Small intestine (tissue), 16 donors: ENCODE data around the gene CKB. TPM values are rescaled to one million over a fixed set of nuclear protein-coding genes. Genes with fewer than 3 reads are reported as not detected.

Experiments used
- DNase-seq, 2 donors: peaks; one replicate each; pipeline versions ENCODE4 v3.0.0 to v3.0.0-alpha.2; 2013
- FAIRE-seq: peaks from 2 replicates; lab custom pipeline; 2012; peaks lifted over from hg19 to GRCh38; lab: Jason Lieb, UNC
- H3K27ac ChIP-seq, 3 donors: one replicate each; pipeline ENCODE4 v1.5.1; 2013; ENCODE audit warnings: low read length in 2 of 3, mild to moderate bottlenecking in 2 of 3, control low read depth in 1 of 3, inconsistent platforms in 1 of 3, low read depth in 1 of 3, moderate library complexity in 1 of 3
- H3K27me3 ChIP-seq, 3 donors: one replicate each; pipeline ENCODE4 v1.6.1; 2013; ENCODE audit warnings: low read length in 3 of 3, inconsistent platforms in 1 of 3; ENCODE audit not compliant: control insufficient read depth in 3 of 3, insufficient read depth in 3 of 3
- H3K36me3 ChIP-seq, 3 donors: one replicate each; pipeline ENCODE4 v1.6.1; 2013; ENCODE audit warnings: low read length in 3 of 3, inconsistent platforms in 1 of 3, low read depth in 1 of 3, mild to moderate bottlenecking in 1 of 3, moderate library complexity in 1 of 3; ENCODE audit not compliant: control insufficient read depth in 3 of 3, insufficient read depth in 2 of 3
- H3K4me1 ChIP-seq, 3 donors: one replicate each; pipeline ENCODE4 v1.6.1; 2013; ENCODE audit warnings: low read length in 2 of 3, inconsistent platforms in 1 of 3, low read depth in 1 of 3, mild to moderate bottlenecking in 1 of 3, moderate library complexity in 1 of 3; ENCODE audit not compliant: control insufficient read depth in 3 of 3, insufficient read depth in 2 of 3
- H3K4me3 ChIP-seq, 3 donors: one replicate each; pipeline ENCODE4 v1.5.1; 2013; ENCODE audit warnings: low read length in 3 of 3, control low read depth in 1 of 3, inconsistent platforms in 1 of 3, low read depth in 1 of 3, mild to moderate bottlenecking in 1 of 3, moderate library complexity in 1 of 3
- H3K9me3 ChIP-seq, 2 donors: one replicate each; pipeline ENCODE4 v1.6.1; 2013; ENCODE audit warnings: low read depth in 1 of 2, low read length in 1 of 2; ENCODE audit not compliant: control insufficient read depth in 2 of 2, insufficient read depth in 1 of 2
- WGBS, 3 donors: extraction: QIAGEN DNeasy Blood & Tissue Kit; methylation state at CpG; one replicate each; pipeline ENCODE4 v1.1.7; 2013; 5-methylcytosine and 5-hydroxymethylcytosine counted together
- long read RNA-seq, 10 donors: transcript quantifications; one replicate each; lab custom pipeline, GENCODE V29; 2026
- polyA plus RNA-seq, 4 donors: library from polyadenylated mRNA; stranded (reverse) in 3 of 4; unstranded in 1 of 4; fragments of 200-250 nt in 3 of 4; fragments of 120-200 nt in 1 of 4; gene quantifications; one replicate each; pipeline versions ENCODE4 v1.2.1 to v1.2.3, GENCODE V29; 2013
- donor health status: healthy with polysubstance abuse.
- donor health status: control.
- donor health status: control.
- donor health status: Bipolar disorder and iron deficiency.
- donor health status: healthy.

CKB gene
- 100 to 1,000 TPM in 1 of 4 donors, 10 to 100 TPM in 3; 36.7 to 315 (median 72.7) TPM for polyA plus RNA-seq
- long read RNA-seq, donor 1, result 0 reads
- long read RNA-seq, donor 2, transcript CKB-209 (3 exons, 803 nt), result minor isoform, 6 of 55 reads
- long read RNA-seq, donor 2, transcript CKB-202 (4 exons, 1,170 nt), result minor isoform, 5 of 55 reads
- long read RNA-seq, donor 2, transcript CKB-201 (8 exons, 1,709 nt), result major isoform, 36 of 55 reads
- long read RNA-seq, donor 2, partial matches to known transcripts, result 7 of 55 reads
- long read RNA-seq, donor 2, other reads (novel, unspliced or antisense), result 0 of 55 reads
- long read RNA-seq, donor 3, transcript CKB-202 (4 exons, 1,170 nt), result minor isoform, 7 of 158 reads
- long read RNA-seq, donor 3, transcript CKB-209 (3 exons, 803 nt), result minor isoform, 26 of 158 reads
- long read RNA-seq, donor 3, transcript CKB-201 (8 exons, 1,709 nt), result major isoform, 78 of 158 reads
- long read RNA-seq, donor 3, partial matches to known transcripts, result 32 of 158 reads
- long read RNA-seq, donor 3, other reads (novel, unspliced or antisense), result 0 of 158 reads
- long read RNA-seq, donor 4, transcript CKB-201 (8 exons, 1,709 nt), result major isoform, 21 of 43 reads
- long read RNA-seq, donor 4, transcript CKB-209 (3 exons, 803 nt), result minor isoform, 5 of 43 reads
- long read RNA-seq, donor 4, partial matches to known transcripts, result 13 of 43 reads
- long read RNA-seq, donor 4, other reads (novel, unspliced or antisense), result 0 of 43 reads
- long read RNA-seq, donor 5, transcript CKB-209 (3 exons, 803 nt), result minor isoform, 6 of 51 reads
- long read RNA-seq, donor 5, transcript CKB-201 (8 exons, 1,709 nt), result major isoform, 12 of 51 reads
- long read RNA-seq, donor 5, transcript CKB-202 (4 exons, 1,170 nt), result minor isoform, 7 of 51 reads
- long read RNA-seq, donor 5, partial matches to known transcripts, result 23 of 51 reads
- long read RNA-seq, donor 5, other reads (novel, unspliced or antisense), result 0 of 51 reads
- long read RNA-seq, donor 6, transcript CKB-201 (8 exons, 1,709 nt), result major isoform, 118 of 216 reads
- long read RNA-seq, donor 6, transcript CKB-202 (4 exons, 1,170 nt), result minor isoform, 5 of 216 reads
- long read RNA-seq, donor 6, transcript CKB-213 (4 exons, 755 nt), result minor isoform, 10 of 216 reads
- long read RNA-seq, donor 6, transcript CKB-209 (3 exons, 803 nt), result minor isoform, 22 of 216 reads
- long read RNA-seq, donor 6, partial matches to known transcripts, result 43 of 216 reads
- long read RNA-seq, donor 6, other reads (novel, unspliced or antisense), result 11 of 216 reads
- long read RNA-seq, donor 7, result 0 reads
- long read RNA-seq, donor 8, transcript CKB-201 (8 exons, 1,709 nt), result major isoform, 13 of 19 reads
- long read RNA-seq, donor 8, partial matches to known transcripts, result 0 of 19 reads
- long read RNA-seq, donor 8, other reads (novel, unspliced or antisense), result 0 of 19 reads
- long read RNA-seq, donor 9, transcript CKB-202 (4 exons, 1,170 nt), result minor isoform, 5 of 46 reads
- long read RNA-seq, donor 9, transcript CKB-209 (3 exons, 803 nt), result minor isoform, 5 of 46 reads
- long read RNA-seq, donor 9, transcript CKB-201 (8 exons, 1,709 nt), result major isoform, 17 of 46 reads
- long read RNA-seq, donor 9, partial matches to known transcripts, result 17 of 46 reads
- long read RNA-seq, donor 9, other reads (novel, unspliced or antisense), result 0 of 46 reads
- long read RNA-seq, donor 10, transcript CKB-202 (4 exons, 1,170 nt), result minor isoform, 53 of 1,741 reads
- long read RNA-seq, donor 10, transcript CKB-209 (3 exons, 803 nt), result minor isoform, 189 of 1,741 reads
- long read RNA-seq, donor 10, transcript CKB-201 (8 exons, 1,709 nt), result major isoform, 875 of 1,741 reads
- long read RNA-seq, donor 10, transcript CKB-206 (2 exons, 746 nt), result minor isoform, 20 of 1,741 reads
- long read RNA-seq, donor 10, partial matches to known transcripts, result 442 of 1,741 reads
- long read RNA-seq, donor 10, other reads (novel, unspliced or antisense), result 144 of 1,741 reads

DNA sequence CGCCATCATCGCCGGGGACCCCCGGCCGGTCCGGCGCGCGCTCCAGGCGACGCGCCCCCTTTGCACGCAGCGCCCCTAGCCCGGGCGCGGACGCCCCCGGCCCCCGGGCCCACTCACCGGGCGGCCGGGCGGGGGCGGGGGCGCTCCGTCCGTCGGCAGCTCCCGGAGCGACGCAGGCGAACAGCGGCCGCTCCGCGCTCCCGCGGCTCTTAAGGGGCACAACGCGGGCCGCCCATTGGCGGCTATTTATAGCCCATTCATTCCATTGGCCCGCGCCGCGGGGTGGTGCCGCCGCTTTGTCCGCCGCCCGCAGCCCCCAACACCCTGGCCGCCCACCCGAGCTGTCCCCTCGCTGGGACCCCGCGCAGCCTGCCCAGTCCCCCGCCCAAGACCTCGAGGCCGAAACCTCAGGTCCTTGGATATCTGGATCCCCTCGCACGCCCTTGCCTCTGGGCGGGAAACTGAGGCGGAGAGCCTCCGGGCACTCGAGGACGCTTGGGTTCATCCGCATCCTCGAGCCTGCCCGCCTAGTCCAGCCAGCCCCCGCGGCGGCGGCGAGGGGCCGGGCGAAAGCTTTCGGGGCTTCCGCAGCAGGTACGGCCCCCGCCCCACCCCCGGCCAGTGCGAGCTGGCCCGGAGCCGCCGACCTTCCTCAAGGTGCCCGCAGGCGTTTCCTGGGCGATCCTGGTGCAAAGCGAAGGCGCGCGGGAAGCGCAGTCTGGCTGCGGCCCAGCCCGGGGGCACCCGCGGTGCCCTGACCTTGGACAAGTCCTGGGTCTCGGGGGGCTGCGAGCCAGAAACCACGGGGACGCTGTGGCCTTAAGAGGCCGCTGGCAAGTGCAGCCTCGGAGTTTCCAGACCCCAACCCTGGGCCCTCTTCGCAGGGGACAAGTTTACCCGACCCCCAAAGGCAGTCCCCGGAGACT lies at the start of gene CKB:
Gene CKB (minus strand): TSS at position 182 of the 926 bp plus-strand sequence. CDS start 337 bp downstream, outside the sequence.
- peak within 1 kb of the TSS in 1 of 3 donors; percentile 93 for H3K27ac ChIP-seq
- DNase-seq, result peak in 1 of 2 donors; percentile 84
- WGBS, 3 donors, result 6 to 16% (median 9%) methylated on average over 67 to 107 of the region's 107 CpGs
- peaks cover 0 to 4% (median 3%) of the 10 kb centered on the region in 3 donors for H3K27me3 ChIP-seq
- no peaks in the 10 kb centered on the region for H3K9me3 ChIP-seq
- H3K4me1 ChIP-seq, result peaks cover 0 to 78% (median 2%) of the 10 kb centered on the region in 3 donors
- H3K4me3 ChIP-seq, result peak within 1 kb of the TSS; percentile 59 to 78 (median 69)
- H3K36me3 ChIP-seq, result peaks cover 0 to 41% (median 0%) of the 10 kb centered on the region in 3 donors
- no peak for FAIRE-seq

GRCh38 chr14:103569408-103569807 lies 46.8 kb upstream of the CKB start:
- DNase-seq, result no peak
- no peaks in the 10 kb centered on the region for H3K4me1 ChIP-seq
- 81 to 85% (median 83%) methylated on average over 11 of the region's 11 CpGs for WGBS, 3 donors
- no peaks in the 10 kb centered on the region for H3K9me3 ChIP-seq
- FAIRE-seq, result no peak
- H3K27ac ChIP-seq, result no peak overlapping the region
- no peak overlapping the region for H3K4me3 ChIP-seq
- H3K36me3 ChIP-seq, result peaks cover 0 to 39% (median 0%) of the 10 kb centered on the region in 3 donors
- H3K27me3 ChIP-seq, result no peaks in the 10 kb centered on the region

DNA sequence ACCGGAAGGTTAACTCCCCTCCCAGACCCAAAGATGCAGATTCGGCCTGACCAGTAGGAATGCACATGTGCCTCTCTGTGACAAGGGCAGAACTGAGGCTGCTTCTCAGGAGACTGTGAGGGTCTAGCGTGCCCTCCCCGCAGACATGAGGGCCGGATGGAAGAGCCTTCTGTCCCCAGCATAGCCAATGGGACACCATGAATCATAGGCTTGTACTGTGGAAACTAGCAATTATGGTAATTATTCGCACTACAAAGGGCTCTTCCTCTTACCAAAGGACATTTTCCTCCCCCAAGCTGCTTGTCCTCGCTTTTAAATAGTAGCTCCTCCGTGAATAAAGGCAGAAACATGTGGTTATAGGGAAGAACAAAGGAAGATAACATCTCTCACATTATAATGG lies 46.3 kb upstream of the CKB start:
- WGBS, 3 donors, result 76 to 91% (median 77%) methylated on average over 8 of the region's 8 CpGs
- H3K36me3 ChIP-seq, result peaks cover 0 to 37% (median 0%) of the 10 kb centered on the region in 3 donors
- H3K27me3 ChIP-seq, result no peaks in the 10 kb centered on the region
- H3K4me3 ChIP-seq, result no peak overlapping the region
- FAIRE-seq (no peak), DNase-seq (no peak)
- no peak overlapping the region for H3K27ac ChIP-seq
- H3K4me1 ChIP-seq, result peaks cover 0 to 3% (median 2%) of the 10 kb centered on the region in 3 donors
- H3K9me3 ChIP-seq, result no peaks in the 10 kb centered on the region

GRCh38 chr14:103563844-103564505 lies 41.3 kb upstream of the CKB start:
- 41 to 54% (median 48%) methylated on average over 21 of the region's 21 CpGs for WGBS, 3 donors
- Histone ChIP-seq H3K27ac (no peak overlapping the region), H3K27me3 (no peaks in the 10 kb centered on the region), H3K9me3 (no peaks in the 10 kb centered on the region), H3K36me3 (peaks cover 4 to 24% (median 5%) of the 10 kb centered on the region in 3 donors), H3K4me1 (peaks cover 2 to 18% (median 4%) of the 10 kb centered on the region in 3 donors), H3K4me3 (peak overlapping the region; percentile 89 to 97 (median 97))
- FAIRE-seq (no peak), DNase-seq (peak in 1 of 2 donors; percentile 20)

DNA sequence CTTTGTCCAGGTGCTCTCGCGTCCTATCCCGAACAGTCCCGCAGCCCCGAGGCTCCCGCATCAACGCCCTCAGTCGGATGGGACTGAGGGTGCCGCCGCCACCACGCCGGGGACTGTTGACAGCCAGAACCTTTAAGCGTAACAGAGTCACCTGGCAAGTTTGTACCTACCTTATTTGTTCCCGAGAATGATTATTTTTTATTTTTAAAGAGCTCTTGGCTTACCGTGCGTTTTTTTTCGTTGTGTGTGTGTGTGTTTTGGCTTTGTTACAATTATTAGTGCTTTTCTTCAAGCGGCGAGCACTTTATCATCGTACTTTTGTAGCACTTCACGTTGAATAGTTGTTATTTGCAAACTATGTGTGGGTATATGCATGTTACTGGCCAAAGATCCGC lies 40.6 kb upstream of the CKB start:
- Histone ChIP-seq H3K27me3 (no peaks in the 10 kb centered on the region), H3K4me3 (peak overlapping the region; percentile 89 to 97 (median 97)), H3K9me3 (no peaks in the 10 kb centered on the region), H3K36me3 (peaks cover 4 to 27% (median 5%) of the 10 kb centered on the region in 3 donors), H3K4me1 (peaks cover 2 to 18% (median 4%) of the 10 kb centered on the region in 3 donors), H3K27ac (peak overlapping the region; percentile 86 to 97 (median 96))
- 1% methylated on average over 22 of the region's 22 CpGs for WGBS, 3 donors
- no peak for DNase-seq
- FAIRE-seq, result no peak

DNA sequence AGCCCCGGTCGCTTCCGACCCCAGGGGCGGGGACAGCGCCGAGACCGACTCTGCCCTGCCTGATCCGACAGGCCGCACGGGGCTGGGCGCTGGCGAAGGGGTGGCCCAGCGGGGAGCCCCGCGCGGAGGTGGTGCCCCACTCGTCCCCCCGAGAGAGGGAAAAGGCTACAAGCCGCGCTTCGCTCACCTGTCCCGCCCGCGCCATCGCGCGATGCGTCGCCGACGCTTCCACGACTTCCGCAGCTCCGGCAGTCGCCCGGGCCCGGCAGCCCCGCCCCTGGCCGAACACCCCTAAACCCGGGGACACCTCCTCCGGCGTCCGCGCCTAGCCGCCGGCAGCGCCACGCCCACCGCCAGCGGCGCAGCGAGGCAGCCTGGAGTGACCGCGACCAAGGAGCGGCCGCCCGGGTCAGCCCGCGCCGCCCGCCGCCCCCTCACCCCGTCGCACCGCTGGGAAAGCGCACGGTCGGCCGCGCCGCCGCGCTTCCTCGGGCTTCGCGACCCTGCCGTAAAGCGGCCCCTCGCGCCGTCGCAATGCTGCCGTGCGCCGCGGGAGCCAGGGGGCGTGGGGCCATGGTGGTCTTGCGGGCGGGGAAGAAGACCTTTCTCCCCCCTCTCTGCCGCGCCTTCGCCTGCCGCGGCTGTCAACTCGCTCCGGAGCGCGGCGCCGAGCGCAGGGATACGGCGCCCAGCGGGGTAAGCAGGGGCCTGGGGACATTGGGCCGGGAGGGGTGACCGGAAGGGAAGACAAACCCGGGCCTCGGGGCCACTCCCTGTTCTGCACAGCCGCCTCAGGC lies 40.0 kb upstream of the CKB start, which contains the start of the genes BAG5 and COA8:
Gene BAG5 (minus strand): TSS at position 229 of the 797 bp plus-strand sequence. CDS start 1,493 bp downstream, outside the sequence.
Gene COA8 (plus strand): TSS at position 532 of the 797 bp plus-strand sequence. CDS start 42 bp downstream, at position 574.
- no peak for FAIRE-seq
- no peaks in the 10 kb centered on the region for H3K9me3 ChIP-seq
- H3K27ac ChIP-seq, result peak within 1 kb of the TSS; percentile 88 to 97 (median 96)
- no peaks in the 10 kb centered on the region for H3K27me3 ChIP-seq
- peak within 1 kb of the TSS; percentile 89 to 97 (median 97) for H3K4me3 ChIP-seq
- WGBS, 3 donors, result 0% methylated on average over 35 to 109 of the region's 109 CpGs
- H3K4me1 ChIP-seq, result peaks cover 2 to 18% (median 4%) of the 10 kb centered on the region in 3 donors
- peaks cover 4 to 29% (median 5%) of the 10 kb centered on the region in 3 donors for H3K36me3 ChIP-seq
- DNase-seq, result peak; percentile 77 to 98
